ENCODE data around the gene LBX1. TPM values are rescaled to one million over a fixed set of nuclear protein-coding genes. Genes with fewer than 3 reads are reported as not detected.

Gene LBX1
- not detected for polyA plus RNA-seq (2013, experiment 1 of 2)
- polyA plus RNA-seq (2013, experiment 2 of 2) = not detected

GRCh38 chr10:101229266-101230182 is at the start of gene LBX1:
TSS of gene LBX1 (minus strand) at chr10:101229463. CDS start at chr10:101228815, 648 bp downstream.
- no peaks in the 10 kb centered on the region for H3K9me3 ChIP-seq (ENCODE audit: control insufficient read depth, low read length)
- H3K4me3 ChIP-seq (ENCODE audit: extremely low read depth, insufficient read depth, low read length, poor library complexity, severe bottlenecking) = peak within 1 kb of the TSS; percentile 6
- H3K4me1 ChIP-seq (ENCODE audit: control insufficient read depth, insufficient read depth, low read length, poor library complexity, severe bottlenecking) = peaks cover 16% of the 10 kb centered on the region
- WGBS, 2 experiments (ENCODE audit: insufficient coverage in 2 of 2) = 1% methylated on average over 43 to 51 of the region's 63 CpGs
- H3K27ac ChIP-seq (ENCODE audit: low read depth, low read length, severe bottlenecking) = no peak within 1 kb of the TSS
- no peaks in the 10 kb centered on the region for H3K36me3 ChIP-seq (ENCODE audit: control insufficient read depth, insufficient read depth, low read length)

- H3K27ac ChIP-seq (ENCODE audit: low read depth, low read length, severe bottlenecking) = no peak overlapping the region
- H3K36me3 ChIP-seq (ENCODE audit: control insufficient read depth, insufficient read depth, low read length) = no peaks in the 10 kb centered on the region
- H3K9me3 ChIP-seq (ENCODE audit: control insufficient read depth, low read length) = no peaks in the 10 kb centered on the region
- 100% methylated on average over 2 of the region's 4 CpGs for WGBS, 2 experiments (ENCODE audit: insufficient coverage in 2 of 2)
- H3K4me3 ChIP-seq (ENCODE audit: extremely low read depth, insufficient read depth, low read length, poor library complexity, severe bottlenecking) = no peak overlapping the region
- H3K4me1 ChIP-seq (ENCODE audit: control insufficient read depth, insufficient read depth, low read length, poor library complexity, severe bottlenecking) = no peaks in the 10 kb centered on the region
Observed at GRCh38 chr10:101273741-101274140, 44.5 kb upstream of the LBX1 start.

- H3K36me3 ChIP-seq (ENCODE audit: control insufficient read depth, insufficient read depth, low read length) = no peaks in the 10 kb centered on the region
- H3K9me3 ChIP-seq (ENCODE audit: control insufficient read depth, low read length) = no peaks in the 10 kb centered on the region
- 90 to 93% methylated on average over 8 to 9 of the region's 10 CpGs for WGBS, 2 experiments (ENCODE audit: insufficient coverage in 2 of 2)
- no peak overlapping the region for H3K4me3 ChIP-seq (ENCODE audit: extremely low read depth, insufficient read depth, low read length, poor library complexity, severe bottlenecking)
- H3K4me1 ChIP-seq (ENCODE audit: control insufficient read depth, insufficient read depth, low read length, poor library complexity, severe bottlenecking) = no peaks in the 10 kb centered on the region
- H3K27ac ChIP-seq (ENCODE audit: low read depth, low read length, severe bottlenecking) = no peak overlapping the region
Observed at GRCh38 chr10:101273330-101273729, 44.1 kb upstream of the LBX1 start.

- Histone ChIP-seq H3K27ac (ENCODE audit: low read depth, low read length, severe bottlenecking) (no peak overlapping the region), H3K9me3 (ENCODE audit: control insufficient read depth, low read length) (no peaks in the 10 kb centered on the region), H3K4me1 (ENCODE audit: control insufficient read depth, insufficient read depth, low read length, poor library complexity, severe bottlenecking) (peaks cover 1% of the 10 kb centered on the region), H3K4me3 (ENCODE audit: extremely low read depth, insufficient read depth, low read length, poor library complexity, severe bottlenecking) (no peak overlapping the region), H3K36me3 (ENCODE audit: control insufficient read depth, insufficient read depth, low read length) (no peaks in the 10 kb centered on the region)
- WGBS, 2 experiments (ENCODE audit: insufficient coverage in 2 of 2) = 34 to 36% methylated on average over 9 of the region's 13 CpGs
Observed at GRCh38 chr10:101272229-101272868, 43.1 kb upstream of the LBX1 start.

- peaks cover 9% of the 10 kb centered on the region for H3K4me1 ChIP-seq (ENCODE audit: control insufficient read depth, insufficient read depth, low read length, poor library complexity, severe bottlenecking)
- H3K4me3 ChIP-seq (ENCODE audit: extremely low read depth, insufficient read depth, low read length, poor library complexity, severe bottlenecking) = no peak overlapping the region
- no peak overlapping the region for H3K27ac ChIP-seq (ENCODE audit: low read depth, low read length, severe bottlenecking)
- no peaks in the 10 kb centered on the region for H3K36me3 ChIP-seq (ENCODE audit: control insufficient read depth, insufficient read depth, low read length)
- whole genome bisulfite sequencing, 2 experiments (ENCODE audit: insufficient coverage in 2 of 2) = 89 to 100% methylated on average over 3 of the region's 3 CpGs
- H3K9me3 ChIP-seq (ENCODE audit: control insufficient read depth, low read length) = no peaks in the 10 kb centered on the region
Observed at GRCh38 chr10:101270763-101271162, 41.5 kb upstream of the LBX1 start.

- H3K27ac ChIP-seq (ENCODE audit: low read depth, low read length, severe bottlenecking) = no peak overlapping the region
- no peak overlapping the region for H3K4me3 ChIP-seq (ENCODE audit: extremely low read depth, insufficient read depth, low read length, poor library complexity, severe bottlenecking)
- H3K4me1 ChIP-seq (ENCODE audit: control insufficient read depth, insufficient read depth, low read length, poor library complexity, severe bottlenecking) = peaks cover 9% of the 10 kb centered on the region
- H3K9me3 ChIP-seq (ENCODE audit: control insufficient read depth, low read length) = no peaks in the 10 kb centered on the region
- 93 to 98% methylated on average over 3 to 4 of the region's 4 CpGs for WGBS, 2 experiments (ENCODE audit: insufficient coverage in 2 of 2)
- H3K36me3 ChIP-seq (ENCODE audit: control insufficient read depth, insufficient read depth, low read length) = no peaks in the 10 kb centered on the region
Observed at GRCh38 chr10:101267776-101268175, 38.5 kb upstream of the LBX1 start.

- Histone ChIP-seq H3K27ac (ENCODE audit: low read depth, low read length, severe bottlenecking) (no peak overlapping the region), H3K36me3 (ENCODE audit: control insufficient read depth, insufficient read depth, low read length) (no peaks in the 10 kb centered on the region), H3K9me3 (ENCODE audit: control insufficient read depth, low read length) (no peaks in the 10 kb centered on the region), H3K4me1 (ENCODE audit: control insufficient read depth, insufficient read depth, low read length, poor library complexity, severe bottlenecking) (peaks cover 9% of the 10 kb centered on the region), H3K4me3 (ENCODE audit: extremely low read depth, insufficient read depth, low read length, poor library complexity, severe bottlenecking) (no peak overlapping the region)
- 35 to 51% methylated on average over 5 to 6 of the region's 7 CpGs for WGBS, 2 experiments (ENCODE audit: insufficient coverage in 2 of 2)
Observed at GRCh38 chr10:101267290-101267680, 38.0 kb upstream of the LBX1 start.

GRCh38 chr10:101266381-101267289 is 37.4 kb upstream of the LBX1 start:
- Histone ChIP-seq H3K36me3 (ENCODE audit: control insufficient read depth, insufficient read depth, low read length) (no peaks in the 10 kb centered on the region), H3K9me3 (ENCODE audit: control insufficient read depth, low read length) (no peaks in the 10 kb centered on the region), H3K4me1 (ENCODE audit: control insufficient read depth, insufficient read depth, low read length, poor library complexity, severe bottlenecking) (peaks cover 9% of the 10 kb centered on the region), H3K27ac (ENCODE audit: low read depth, low read length, severe bottlenecking) (no peak overlapping the region), H3K4me3 (ENCODE audit: extremely low read depth, insufficient read depth, low read length, poor library complexity, severe bottlenecking) (no peak overlapping the region)
- WGBS, 2 experiments (ENCODE audit: insufficient coverage in 2 of 2) = 54 to 70% methylated on average over 8 to 9 of the region's 13 CpGs

GRCh38 chr10:101263150-101263752 is 34.0 kb upstream of the LBX1 start:
- Histone ChIP-seq H3K36me3 (ENCODE audit: control insufficient read depth, insufficient read depth, low read length) (no peaks in the 10 kb centered on the region), H3K27ac (ENCODE audit: low read depth, low read length, severe bottlenecking) (no peak overlapping the region), H3K4me3 (ENCODE audit: extremely low read depth, insufficient read depth, low read length, poor library complexity, severe bottlenecking) (no peak overlapping the region), H3K9me3 (ENCODE audit: control insufficient read depth, low read length) (peaks cover under 1% of the 10 kb centered on the region), H3K4me1 (ENCODE audit: control insufficient read depth, insufficient read depth, low read length, poor library complexity, severe bottlenecking) (peaks cover 13% of the 10 kb centered on the region)
- WGBS, 2 experiments (ENCODE audit: insufficient coverage in 2 of 2) = 81 to 85% methylated on average over 5 to 8 of the region's 11 CpGs

- no peak overlapping the region for H3K27ac ChIP-seq (ENCODE audit: low read depth, low read length, severe bottlenecking)
- no peaks in the 10 kb centered on the region for H3K36me3 ChIP-seq (ENCODE audit: control insufficient read depth, insufficient read depth, low read length)
- peaks cover 3% of the 10 kb centered on the region for H3K9me3 ChIP-seq (ENCODE audit: control insufficient read depth, low read length)
- peaks cover 10% of the 10 kb centered on the region for H3K4me1 ChIP-seq (ENCODE audit: control insufficient read depth, insufficient read depth, low read length, poor library complexity, severe bottlenecking)
- WGBS, 2 experiments (ENCODE audit: insufficient coverage in 2 of 2) = 65 to 75% methylated on average over 3 to 5 of the region's 9 CpGs
- no peak overlapping the region for H3K4me3 ChIP-seq (ENCODE audit: extremely low read depth, insufficient read depth, low read length, poor library complexity, severe bottlenecking)
Observed at GRCh38 chr10:101262147-101262546, 32.9 kb upstream of the LBX1 start.

Data from mesodermal cell (in vitro differentiated cells).